Cardiac muscle cell (in vitro differentiated cells and primary cell): ENCODE measurements around the gene SF3A2. TPM values are rescaled to one million over a fixed set of nuclear protein-coding genes. Genes with fewer than 3 reads are reported as not detected.

Experiments
- DNase-seq, 2 donors: peaks; one replicate each; pipeline versions ENCODE4 v3.0.0 to v3.0.0-alpha.2; 2010 to 2017; ENCODE audit warnings: low read depth in 1 of 2, low spot score in 1 of 2
- H3K27ac ChIP-seq: fragments of 200-600 bp; sonication (generic); 2 replicates; pipeline ENCODE4 v1.5.1; 2016
- H3K27me3 ChIP-seq: fragments of 200-600 bp; sonication (generic); 2 replicates; pipeline ENCODE4 v1.6.0; 2016; ENCODE audit warnings: control low read depth
- H3K36me3 ChIP-seq: fragments of 200-600 bp; sonication (generic); 2 replicates; pipeline ENCODE4 v1.5.1; 2016; ENCODE audit warnings: control low read depth
- H3K4me1 ChIP-seq: fragments of 200-600 bp; sonication (generic); 2 replicates; pipeline ENCODE4 v1.8.1; 2017; ENCODE audit warnings: low read depth, mild to moderate bottlenecking, mixed run types
- H3K4me3 ChIP-seq: fragments of 200-600 bp; sonication (generic); 2 replicates; pipeline ENCODE4 v1.5.1; 2016; ENCODE audit warnings: mild to moderate bottlenecking
- H3K9me3 ChIP-seq: fragments of 200-600 bp; sonication (generic); 2 replicates; pipeline ENCODE4 v1.5.1; 2017; ENCODE audit warnings: low read depth, mild to moderate bottlenecking, control low read depth
- polyA plus RNA-seq: library from polyadenylated mRNA; unstranded; fragments of >200 nt; fragmentation: Nextera tagmentation; extraction: Ambion mirVana; gene quantifications from 2 replicates; pipeline ENCODE4 v1.2.1, GENCODE V29; 2016
- total RNA-seq: library from RNA; depleted of rRNA; stranded (reverse); fragments of >200 nt; gene quantifications from 2 replicates; pipeline ENCODE4 v1.2.3, GENCODE V29; 2016
- TF ChIP-seq, protein P1 (sequence below): IDR thresholded peaks from 2 replicates; pipeline ENCODE4 v1.5.1; 2012; ENCODE audit warnings: low read depth, mild to moderate bottlenecking, low read length

Gene SF3A2
- total and polyA plus RNA-seq, 2 experiments from 2014 or later: 60.6 to 111 TPM

DNA sequence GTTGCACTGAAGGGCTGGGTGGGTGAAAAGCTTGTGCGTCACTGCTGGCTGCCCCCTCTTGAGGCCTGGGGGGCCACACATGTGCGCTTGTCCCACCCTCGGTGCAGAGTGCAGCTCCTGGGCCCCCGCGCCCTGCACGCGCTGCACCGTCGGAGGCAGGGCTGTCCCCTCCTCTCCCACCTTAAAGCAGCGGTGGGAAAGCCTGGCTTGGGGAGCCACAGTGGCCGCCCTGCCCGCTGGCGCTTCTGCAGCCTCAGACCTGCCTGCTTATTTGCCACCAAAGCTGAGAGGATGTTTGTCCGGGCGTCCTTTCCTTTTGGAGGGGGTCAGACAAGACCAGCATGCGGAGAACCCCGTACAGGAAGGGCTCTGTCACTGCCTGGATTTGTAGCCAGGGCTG, 27.2 kb upstream of the SF3A2 start:
- Histone ChIP-seq H3K36me3 (peaks cover 13% of the 10 kb centered on the region), H3K27me3 (no peaks in the 10 kb centered on the region), H3K27ac (peak overlapping the region; percentile 17), H3K9me3 (no peaks in the 10 kb centered on the region), H3K4me3 (no peak overlapping the region), H3K4me1 (no peaks in the 10 kb centered on the region)
- TF ChIP-seq, protein P1, sequence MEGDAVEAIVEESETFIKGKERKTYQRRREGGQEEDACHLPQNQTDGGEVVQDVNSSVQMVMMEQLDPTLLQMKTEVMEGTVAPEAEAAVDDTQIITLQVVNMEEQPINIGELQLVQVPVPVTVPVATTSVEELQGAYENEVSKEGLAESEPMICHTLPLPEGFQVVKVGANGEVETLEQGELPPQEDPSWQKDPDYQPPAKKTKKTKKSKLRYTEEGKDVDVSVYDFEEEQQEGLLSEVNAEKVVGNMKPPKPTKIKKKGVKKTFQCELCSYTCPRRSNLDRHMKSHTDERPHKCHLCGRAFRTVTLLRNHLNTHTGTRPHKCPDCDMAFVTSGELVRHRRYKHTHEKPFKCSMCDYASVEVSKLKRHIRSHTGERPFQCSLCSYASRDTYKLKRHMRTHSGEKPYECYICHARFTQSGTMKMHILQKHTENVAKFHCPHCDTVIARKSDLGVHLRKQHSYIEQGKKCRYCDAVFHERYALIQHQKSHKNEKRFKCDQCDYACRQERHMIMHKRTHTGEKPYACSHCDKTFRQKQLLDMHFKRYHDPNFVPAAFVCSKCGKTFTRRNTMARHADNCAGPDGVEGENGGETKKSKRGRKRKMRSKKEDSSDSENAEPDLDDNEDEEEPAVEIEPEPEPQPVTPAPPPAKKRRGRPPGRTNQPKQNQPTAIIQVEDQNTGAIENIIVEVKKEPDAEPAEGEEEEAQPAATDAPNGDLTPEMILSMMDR: no peak
- no peak for DNase-seq

DNA sequence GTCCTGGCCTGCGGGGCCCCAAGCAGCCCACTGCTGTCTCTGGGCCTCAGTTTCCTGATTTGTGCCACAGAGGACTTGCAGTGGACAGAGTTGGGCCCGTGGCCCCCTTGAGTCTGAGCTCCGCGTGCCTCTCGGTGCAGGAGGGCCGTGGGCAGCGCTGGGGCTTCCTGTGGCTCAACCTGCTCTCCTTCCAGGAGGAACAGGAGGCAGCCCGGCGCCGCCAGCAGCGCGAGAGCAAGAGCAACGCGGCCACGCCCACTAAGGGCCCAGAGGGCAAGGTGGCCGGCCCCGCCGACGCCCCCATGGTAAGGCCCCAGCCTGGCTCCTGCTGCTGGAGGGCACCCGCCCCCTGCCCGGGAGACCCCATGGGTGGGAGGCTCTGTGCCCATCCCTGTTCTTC, 26.4 kb upstream of the SF3A2 start:
- Histone ChIP-seq H3K36me3 (peaks cover 13% of the 10 kb centered on the region), H3K4me3 (no peak overlapping the region), H3K27me3 (no peaks in the 10 kb centered on the region), H3K4me1 (no peaks in the 10 kb centered on the region), H3K9me3 (no peaks in the 10 kb centered on the region), H3K27ac (no peak overlapping the region)
- no peak for DNase-seq
- TF ChIP-seq, protein P1: no peak

DNA sequence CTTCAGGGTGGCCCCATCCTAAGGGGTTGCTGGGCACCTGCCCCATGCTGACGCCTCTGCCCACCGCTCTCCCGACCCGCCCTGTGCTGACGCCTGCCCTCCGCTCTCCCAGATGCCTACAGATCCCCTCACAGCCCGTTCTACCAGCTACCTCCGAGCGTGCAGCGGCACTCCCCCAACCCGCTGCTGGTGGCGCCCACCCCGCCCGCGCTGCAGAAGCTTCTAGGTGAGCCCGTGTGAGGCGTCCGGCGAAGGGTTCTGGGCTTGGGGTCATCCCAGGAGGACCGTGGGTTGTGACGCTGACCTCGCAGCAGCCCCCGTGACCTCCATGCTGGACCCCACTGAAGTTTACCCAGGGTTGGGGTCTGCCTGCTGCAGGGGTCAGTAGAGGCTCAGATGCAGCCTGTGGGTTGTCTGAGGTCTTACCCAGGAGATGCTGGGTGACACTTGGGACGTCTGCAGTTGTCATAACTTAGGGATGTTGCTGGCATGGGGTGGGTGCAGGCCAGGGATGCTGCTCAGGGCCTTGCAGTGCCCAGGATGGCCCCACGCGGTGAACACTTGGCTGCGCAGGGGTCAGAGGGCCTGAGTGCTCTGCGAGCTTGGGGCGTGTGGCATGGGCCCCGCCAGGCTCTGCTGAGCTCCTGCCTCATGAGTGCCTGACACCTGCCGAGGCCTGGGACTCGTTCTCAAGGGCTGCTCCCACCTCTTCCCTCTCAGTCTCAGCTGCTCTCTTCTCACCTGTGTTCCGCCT, 25.5 kb upstream of the SF3A2 start:
- TF ChIP-seq, protein P1: no peak
- no peaks in the 10 kb centered on the region for H3K4me1 ChIP-seq
- no peak overlapping the region for H3K27ac ChIP-seq
- H3K27me3 ChIP-seq: no peaks in the 10 kb centered on the region
- no peak for DNase-seq
- H3K36me3 ChIP-seq: peaks cover 21% of the 10 kb centered on the region
- H3K9me3 ChIP-seq: no peaks in the 10 kb centered on the region
- H3K4me3 ChIP-seq: no peak overlapping the region

DNA sequence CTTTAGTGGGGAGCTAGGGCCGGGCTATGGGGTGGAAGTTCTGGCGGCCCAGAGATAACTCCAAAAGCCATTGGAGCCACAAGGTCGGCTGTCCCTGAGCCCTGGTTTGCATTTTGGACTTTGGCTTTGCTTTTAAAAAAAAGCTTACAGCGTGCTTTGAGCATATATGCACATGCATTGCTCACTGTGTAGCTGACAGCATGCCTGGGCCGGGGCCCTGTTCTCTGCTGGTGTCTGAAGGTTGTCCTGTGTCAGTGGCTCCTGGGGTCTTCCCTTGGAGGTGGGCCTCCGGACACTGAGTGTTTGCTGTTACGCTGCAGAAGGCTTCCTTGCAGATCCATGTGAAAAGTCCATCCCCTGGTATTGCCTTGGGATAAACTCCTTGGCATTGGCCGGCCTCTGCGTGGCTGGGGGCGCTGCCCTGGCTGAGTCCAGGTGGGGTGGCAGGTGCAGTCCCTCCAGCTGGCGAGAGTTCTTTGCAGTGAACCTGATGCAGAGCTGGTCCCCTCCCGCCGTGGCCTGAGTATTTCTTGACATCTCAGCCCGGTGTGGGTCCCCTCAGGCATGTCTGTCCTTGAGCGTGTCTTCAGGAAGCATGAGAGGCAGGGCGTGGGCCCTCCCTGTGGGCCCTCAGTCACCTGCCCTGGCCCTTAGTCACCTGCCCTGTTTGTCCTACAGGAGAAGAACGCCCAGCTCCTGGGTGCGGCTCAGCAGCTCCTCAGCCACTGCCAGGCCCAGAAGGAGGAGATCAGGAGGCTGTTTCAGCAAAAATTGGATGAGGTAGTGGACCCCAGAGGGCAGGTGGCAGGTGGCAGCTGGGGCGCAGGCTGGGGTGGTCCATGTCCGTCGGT, 23.5 kb upstream of the SF3A2 start:
- H3K36me3 ChIP-seq: peaks cover 35% of the 10 kb centered on the region
- no peak overlapping the region for H3K27ac ChIP-seq
- no peaks in the 10 kb centered on the region for H3K9me3 ChIP-seq
- no peaks in the 10 kb centered on the region for H3K4me1 ChIP-seq
- H3K27me3 ChIP-seq: no peaks in the 10 kb centered on the region
- TF ChIP-seq, protein P1: no peak
- no peak overlapping the region for H3K4me3 ChIP-seq
- no peak for DNase-seq

DNA sequence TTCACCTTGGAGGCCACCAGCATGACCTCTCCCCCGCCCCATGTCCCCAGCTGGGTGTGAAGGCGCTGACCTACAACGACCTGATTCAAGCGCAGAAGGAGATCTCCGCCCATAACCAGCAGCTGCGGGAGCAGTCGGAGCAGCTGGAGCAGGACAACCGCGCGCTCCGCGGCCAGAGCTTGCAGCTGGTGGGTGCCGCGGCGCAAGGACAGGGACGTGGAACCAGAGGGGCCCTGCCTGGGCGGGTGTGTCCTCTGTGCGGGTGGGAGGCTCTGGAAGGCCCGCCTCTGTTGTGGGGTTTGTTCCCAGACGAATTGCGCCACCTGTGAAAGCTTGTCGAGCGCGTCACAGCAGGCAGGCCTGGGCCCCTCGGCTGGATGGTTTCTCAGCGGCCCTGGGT, 22.8 kb upstream of the SF3A2 start:
- no peak overlapping the region for H3K4me3 ChIP-seq

More for the DNA sequence above, 22.8 kb upstream of the SF3A2 start:
- H3K27me3 ChIP-seq: no peaks in the 10 kb centered on the region
- no peak overlapping the region for H3K27ac ChIP-seq
- no peaks in the 10 kb centered on the region for H3K4me1 ChIP-seq
- H3K36me3 ChIP-seq: peaks cover 37% of the 10 kb centered on the region
- TF ChIP-seq, protein P1: no peak
- no peaks in the 10 kb centered on the region for H3K9me3 ChIP-seq
- no peak for DNase-seq
